ENCODE data around the gene BAZ2A.

Gene BAZ2A

DNA sequence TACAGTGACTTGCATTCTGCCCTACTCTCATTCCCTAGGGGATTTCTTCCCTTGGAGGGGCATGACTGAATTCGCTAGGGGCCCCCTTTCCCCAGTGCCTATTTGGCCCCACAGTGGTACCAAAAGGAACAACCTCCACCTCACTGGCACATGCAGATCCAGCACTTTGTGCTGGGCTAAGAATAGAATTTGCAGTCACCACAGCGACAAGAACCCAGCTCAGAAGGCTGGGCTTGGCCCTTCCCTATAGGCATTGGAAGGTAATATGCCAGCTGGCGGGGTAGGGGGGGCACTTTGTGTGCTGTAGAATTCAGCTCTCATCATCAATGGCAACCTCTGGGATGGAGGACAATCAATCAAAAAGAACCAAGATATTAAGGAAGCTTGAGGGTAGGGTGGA is 13.9 kb downstream of the BAZ2A start:
- in situ Hi-C loops (cut with MboI; ENCODE audit: low sequenced_read_pairs, unreplicated experiment): loop anchor here (25.0 kb wide), 1 partner anchor 104 kb away; the partner anchor contains the start of gene RBMS2
- TF ChIP-seq, protein P1, sequence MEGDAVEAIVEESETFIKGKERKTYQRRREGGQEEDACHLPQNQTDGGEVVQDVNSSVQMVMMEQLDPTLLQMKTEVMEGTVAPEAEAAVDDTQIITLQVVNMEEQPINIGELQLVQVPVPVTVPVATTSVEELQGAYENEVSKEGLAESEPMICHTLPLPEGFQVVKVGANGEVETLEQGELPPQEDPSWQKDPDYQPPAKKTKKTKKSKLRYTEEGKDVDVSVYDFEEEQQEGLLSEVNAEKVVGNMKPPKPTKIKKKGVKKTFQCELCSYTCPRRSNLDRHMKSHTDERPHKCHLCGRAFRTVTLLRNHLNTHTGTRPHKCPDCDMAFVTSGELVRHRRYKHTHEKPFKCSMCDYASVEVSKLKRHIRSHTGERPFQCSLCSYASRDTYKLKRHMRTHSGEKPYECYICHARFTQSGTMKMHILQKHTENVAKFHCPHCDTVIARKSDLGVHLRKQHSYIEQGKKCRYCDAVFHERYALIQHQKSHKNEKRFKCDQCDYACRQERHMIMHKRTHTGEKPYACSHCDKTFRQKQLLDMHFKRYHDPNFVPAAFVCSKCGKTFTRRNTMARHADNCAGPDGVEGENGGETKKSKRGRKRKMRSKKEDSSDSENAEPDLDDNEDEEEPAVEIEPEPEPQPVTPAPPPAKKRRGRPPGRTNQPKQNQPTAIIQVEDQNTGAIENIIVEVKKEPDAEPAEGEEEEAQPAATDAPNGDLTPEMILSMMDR (IDR thresholded peaks at IDR 0.05; ENCODE audit: borderline replicate concordance, control extremely low read depth, extremely low read depth, insufficient read depth, missing control alignments): no peak
- DNase-seq (ENCODE audit: low spot score): no peak

DNA sequence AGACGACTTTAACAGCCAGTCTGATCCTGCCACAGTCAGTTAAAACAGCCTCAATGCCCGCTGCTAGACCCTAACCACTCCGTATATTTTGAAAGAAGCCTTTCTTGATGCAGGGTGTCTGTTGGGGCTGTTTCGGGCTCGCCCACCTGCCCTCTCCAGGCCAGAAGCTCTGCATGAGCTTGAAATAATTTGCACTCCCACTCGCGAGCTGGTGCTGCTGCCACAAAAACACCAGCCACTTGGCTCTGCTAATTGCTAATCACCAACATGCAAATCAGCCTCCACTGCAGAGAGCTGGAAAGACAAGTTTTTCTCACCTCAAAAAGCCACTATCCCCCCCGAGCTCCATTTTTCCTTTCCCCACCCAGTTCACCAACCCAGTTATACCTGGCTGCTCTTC is 15.5 kb downstream of the BAZ2A start:
- DNase-seq (ENCODE audit: low spot score): no peak
- in situ Hi-C loops (cut with MboI; ENCODE audit: low sequenced_read_pairs, unreplicated experiment): loop anchor here (25.0 kb wide), 1 partner anchor 102 kb away; the partner anchor contains the start of gene RBMS2
- TF ChIP-seq, protein P1 (IDR thresholded peaks at IDR 0.05; ENCODE audit: borderline replicate concordance, control extremely low read depth, extremely low read depth, insufficient read depth, missing control alignments): no peak

DNA sequence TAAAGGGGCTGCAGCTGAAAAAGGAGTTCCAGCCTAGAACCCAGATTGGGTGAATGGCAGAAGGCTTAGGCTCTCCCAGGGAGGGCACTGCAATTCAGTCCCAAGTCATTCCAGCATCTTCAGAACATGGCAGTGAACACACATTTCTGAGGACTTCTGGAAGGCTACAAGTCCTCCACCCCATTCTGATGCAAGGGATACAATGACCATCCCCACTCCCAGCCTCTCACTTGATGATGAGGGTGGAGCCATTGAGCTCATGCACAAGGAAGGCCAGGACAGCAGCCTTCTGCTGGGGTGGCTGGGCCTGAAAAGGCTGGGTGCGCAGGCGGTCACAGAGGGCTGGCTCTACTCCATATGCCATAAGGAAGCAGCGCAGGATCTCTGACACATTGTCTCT is 25.8 kb downstream of the BAZ2A start:
- TF ChIP-seq, protein P1 (IDR thresholded peaks at IDR 0.05; ENCODE audit: borderline replicate concordance, control extremely low read depth, extremely low read depth, insufficient read depth, missing control alignments): no peak
- in situ Hi-C loops (cut with MboI; ENCODE audit: low sequenced_read_pairs, unreplicated experiment): loop anchor here (25.0 kb wide), 1 partner anchor 92 kb away; the partner anchor contains the start of gene RBMS2
- DNase-seq (ENCODE audit: low spot score): no peak

DNA sequence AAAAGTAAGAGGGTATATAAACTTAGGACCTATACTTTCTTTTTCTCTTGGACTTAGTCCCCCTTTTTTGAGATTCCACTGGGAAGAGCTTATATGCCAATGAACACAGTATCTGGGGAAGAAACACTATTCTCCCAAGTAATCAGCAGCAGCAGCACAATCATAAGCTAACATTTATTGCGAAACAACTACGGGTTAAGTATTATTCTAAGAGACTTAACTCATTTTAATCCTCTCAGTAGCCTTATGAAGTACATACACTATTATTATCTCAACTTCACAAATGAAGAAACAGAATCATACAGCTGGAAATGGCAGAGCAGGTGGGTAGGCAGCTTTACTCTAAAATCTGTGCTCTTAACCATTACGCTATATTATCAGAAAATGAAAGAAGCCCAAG is 27.9 kb downstream of the BAZ2A start:
- no peak for DNase-seq (ENCODE audit: low spot score)
- in situ Hi-C loops (cut with MboI; ENCODE audit: low sequenced_read_pairs, unreplicated experiment): loop anchor here (25.0 kb wide), 1 partner anchor 90 kb away; the partner anchor contains the start of gene RBMS2
- TF ChIP-seq, protein P1 (IDR thresholded peaks at IDR 0.05; ENCODE audit: borderline replicate concordance, control extremely low read depth, extremely low read depth, insufficient read depth, missing control alignments): no peak

DNA sequence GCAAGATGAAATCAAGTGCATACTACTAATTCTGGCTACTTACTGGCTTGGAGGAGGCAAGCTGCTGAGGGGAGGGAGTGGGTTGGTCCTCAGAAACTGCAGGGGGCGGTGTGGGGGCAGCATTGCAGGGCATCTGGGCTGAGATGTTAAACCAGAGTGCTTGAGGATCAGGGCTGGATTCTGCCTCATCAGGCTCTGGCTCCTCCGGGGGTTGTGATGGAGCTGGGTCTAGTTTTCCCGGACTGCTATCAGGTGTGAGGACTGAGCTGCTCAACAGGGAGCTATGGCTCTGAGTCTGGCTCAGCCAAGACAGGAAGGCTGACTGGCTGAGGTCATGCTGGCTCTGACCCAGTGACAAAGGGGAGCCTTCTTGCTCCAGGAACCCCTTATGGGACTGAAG is 28.6 kb downstream of the BAZ2A start:
- in situ Hi-C loops (cut with MboI; ENCODE audit: low sequenced_read_pairs, unreplicated experiment): loop anchor here (25.0 kb wide), 1 partner anchor 89 kb away; the partner anchor contains the start of gene RBMS2
- peak; percentile 51 for DNase-seq (ENCODE audit: low spot score)

DNA sequence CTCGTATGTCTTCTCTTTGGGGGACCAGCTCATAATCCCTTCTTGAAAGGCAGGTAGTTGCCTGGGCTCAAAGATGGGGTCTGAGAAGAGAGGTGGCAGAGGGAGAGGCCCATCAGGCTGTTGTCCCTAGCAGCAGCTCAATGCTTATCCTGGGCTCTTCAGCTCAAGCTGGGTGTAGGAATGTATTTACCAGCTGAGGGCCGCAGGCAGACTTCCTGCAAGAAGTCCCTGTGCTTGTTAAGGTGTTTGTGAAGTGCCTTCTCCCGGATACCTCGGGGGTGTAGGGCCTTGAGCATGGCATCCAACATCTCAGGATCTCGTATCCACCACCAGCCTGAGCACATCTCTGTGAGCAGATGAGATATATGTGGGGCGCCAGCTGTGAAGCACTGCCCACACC is 29.4 kb downstream of the BAZ2A start:
- TF ChIP-seq, protein P1 (IDR thresholded peaks at IDR 0.05; ENCODE audit: borderline replicate concordance, control extremely low read depth, extremely low read depth, insufficient read depth, missing control alignments): no peak
- in situ Hi-C loops (cut with MboI; ENCODE audit: low sequenced_read_pairs, unreplicated experiment): loop anchor here (25.0 kb wide), 1 partner anchor 88 kb away; the partner anchor contains the start of gene RBMS2
- no peak for DNase-seq (ENCODE audit: low spot score)

More for the DNA sequence above, 28.6 kb downstream of the BAZ2A start:
- TF ChIP-seq, protein P1 (IDR thresholded peaks at IDR 0.05; ENCODE audit: borderline replicate concordance, control extremely low read depth, extremely low read depth, insufficient read depth, missing control alignments): no peak
